ENCODE results near the gene ILRUN.
"Not testable (repeated sequence)": the region's sequence is repeated elsewhere in the genome, so short reads cannot be mapped to it uniquely, and the experiment has no call there.

The ILRUN gene

DNA sequence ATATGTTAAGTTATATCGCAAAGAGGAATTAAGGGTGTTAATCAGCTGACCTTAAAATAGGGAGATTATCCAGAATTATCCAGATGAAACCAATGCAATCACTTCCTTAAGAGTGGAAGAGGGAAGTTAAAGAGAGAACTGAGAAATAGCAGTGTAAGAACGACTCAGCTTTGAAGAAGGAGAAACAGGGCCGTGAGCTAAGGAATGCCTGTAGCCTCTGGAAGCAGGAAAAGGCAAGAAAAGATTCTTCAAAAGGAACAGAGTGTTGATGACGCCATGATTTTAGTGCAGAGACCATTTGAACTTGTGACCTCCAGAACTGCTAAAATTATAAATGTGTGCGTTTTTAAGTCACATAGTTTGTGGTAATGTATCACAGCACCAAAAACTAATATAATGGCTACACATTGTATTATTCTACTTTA is 32.7 kb downstream of the ILRUN start:
- TF ChIP-seq, protein P1, sequence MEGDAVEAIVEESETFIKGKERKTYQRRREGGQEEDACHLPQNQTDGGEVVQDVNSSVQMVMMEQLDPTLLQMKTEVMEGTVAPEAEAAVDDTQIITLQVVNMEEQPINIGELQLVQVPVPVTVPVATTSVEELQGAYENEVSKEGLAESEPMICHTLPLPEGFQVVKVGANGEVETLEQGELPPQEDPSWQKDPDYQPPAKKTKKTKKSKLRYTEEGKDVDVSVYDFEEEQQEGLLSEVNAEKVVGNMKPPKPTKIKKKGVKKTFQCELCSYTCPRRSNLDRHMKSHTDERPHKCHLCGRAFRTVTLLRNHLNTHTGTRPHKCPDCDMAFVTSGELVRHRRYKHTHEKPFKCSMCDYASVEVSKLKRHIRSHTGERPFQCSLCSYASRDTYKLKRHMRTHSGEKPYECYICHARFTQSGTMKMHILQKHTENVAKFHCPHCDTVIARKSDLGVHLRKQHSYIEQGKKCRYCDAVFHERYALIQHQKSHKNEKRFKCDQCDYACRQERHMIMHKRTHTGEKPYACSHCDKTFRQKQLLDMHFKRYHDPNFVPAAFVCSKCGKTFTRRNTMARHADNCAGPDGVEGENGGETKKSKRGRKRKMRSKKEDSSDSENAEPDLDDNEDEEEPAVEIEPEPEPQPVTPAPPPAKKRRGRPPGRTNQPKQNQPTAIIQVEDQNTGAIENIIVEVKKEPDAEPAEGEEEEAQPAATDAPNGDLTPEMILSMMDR (IDR thresholded peaks at IDR 0.05; ENCODE audit: insufficient read depth, low read depth, low read length, missing control alignments): no peak
- H3K4me3 ChIP-seq (ENCODE audit: low read depth, low read length): no peak overlapping the region
- DNase-seq (ENCODE audit: low read depth): no peak

DNA sequence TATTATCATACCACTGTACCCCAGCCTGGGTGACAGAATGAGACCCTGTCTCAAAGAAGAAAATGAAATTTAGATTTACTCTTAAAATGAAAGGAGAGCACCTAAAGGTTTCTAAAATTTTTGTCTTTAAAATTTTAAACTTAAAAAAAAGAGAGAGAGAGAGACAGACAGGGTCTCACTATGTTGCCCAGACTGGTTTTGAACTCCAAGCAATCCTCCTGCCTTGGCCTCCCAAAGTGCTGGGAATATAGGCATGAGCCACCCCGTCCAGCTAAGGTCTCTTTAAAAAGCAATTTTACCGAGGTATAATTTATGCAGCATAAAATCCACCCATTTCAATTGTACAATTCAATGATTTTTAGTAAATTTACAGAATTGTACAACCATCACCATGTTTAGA is 33.2 kb downstream of the ILRUN start:
- no peak overlapping the region for H3K4me3 ChIP-seq (ENCODE audit: low read depth, low read length)
- TF ChIP-seq, protein P1 (IDR thresholded peaks at IDR 0.05; ENCODE audit: insufficient read depth, low read depth, low read length, missing control alignments): no peak
- DNase-seq (ENCODE audit: low read depth): no peak

DNA sequence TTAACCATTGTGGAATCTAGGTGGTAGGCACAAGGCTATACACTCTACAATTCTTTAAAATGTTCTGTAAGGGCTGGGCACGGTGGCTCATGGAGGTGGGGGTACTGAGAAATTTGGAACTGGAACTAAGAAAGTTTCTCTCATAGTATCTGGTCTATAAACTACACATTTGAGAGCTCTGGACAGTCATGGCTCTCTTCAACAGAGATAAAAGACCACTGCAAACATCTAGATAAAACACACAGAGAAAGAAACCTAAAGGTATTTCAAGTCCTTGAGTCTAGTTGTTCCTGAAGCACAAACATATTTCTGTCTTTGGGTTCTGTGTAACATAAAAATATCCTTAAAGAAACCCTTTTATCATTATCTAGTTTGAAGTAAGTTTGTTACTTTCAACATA is 35.2 kb downstream of the ILRUN start:
- TF ChIP-seq, protein P1 (IDR thresholded peaks at IDR 0.05; ENCODE audit: insufficient read depth, low read depth, low read length, missing control alignments): no peak
- no peak for DNase-seq (ENCODE audit: low read depth)
- peak overlapping the region; percentile 45 for H3K4me3 ChIP-seq (ENCODE audit: low read depth, low read length)

DNA sequence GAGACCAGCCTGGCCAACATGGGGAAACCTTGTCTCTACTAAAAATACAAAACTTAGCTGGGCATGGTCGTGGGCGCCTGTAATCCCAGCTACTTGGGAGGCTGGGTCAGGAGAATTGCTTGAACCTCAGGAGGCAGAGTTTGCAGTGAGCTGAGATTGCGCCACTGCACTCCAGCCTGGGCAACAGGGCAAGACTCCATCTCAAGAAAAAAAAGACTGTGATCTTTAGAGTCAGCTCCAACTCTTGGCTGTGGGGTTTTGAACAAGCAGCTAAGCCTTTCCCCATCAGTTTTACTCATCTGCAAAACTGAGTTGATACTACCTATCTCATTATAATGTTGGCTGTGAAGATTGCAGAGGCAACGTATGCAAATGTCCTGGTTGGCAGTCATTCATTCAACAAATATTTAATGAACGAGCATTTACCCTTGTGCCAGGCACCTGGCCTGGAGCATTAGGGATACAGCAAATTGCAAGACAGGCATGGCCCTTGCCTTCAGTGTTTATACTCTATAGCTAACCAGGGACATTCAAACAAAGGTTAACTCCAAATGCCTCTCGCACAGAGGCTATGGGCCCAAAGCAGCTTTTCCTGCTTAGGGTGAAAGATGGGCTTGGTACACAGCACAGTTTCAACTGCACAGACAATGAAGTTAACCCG is 37.8 kb downstream of the ILRUN start:
- DNase-seq (ENCODE audit: low read depth): no peak
- TF ChIP-seq, protein P1 (IDR thresholded peaks at IDR 0.05; ENCODE audit: insufficient read depth, low read depth, low read length, missing control alignments): no peak
- H3K4me3 ChIP-seq (ENCODE audit: low read depth, low read length): no peak overlapping the region

DNA sequence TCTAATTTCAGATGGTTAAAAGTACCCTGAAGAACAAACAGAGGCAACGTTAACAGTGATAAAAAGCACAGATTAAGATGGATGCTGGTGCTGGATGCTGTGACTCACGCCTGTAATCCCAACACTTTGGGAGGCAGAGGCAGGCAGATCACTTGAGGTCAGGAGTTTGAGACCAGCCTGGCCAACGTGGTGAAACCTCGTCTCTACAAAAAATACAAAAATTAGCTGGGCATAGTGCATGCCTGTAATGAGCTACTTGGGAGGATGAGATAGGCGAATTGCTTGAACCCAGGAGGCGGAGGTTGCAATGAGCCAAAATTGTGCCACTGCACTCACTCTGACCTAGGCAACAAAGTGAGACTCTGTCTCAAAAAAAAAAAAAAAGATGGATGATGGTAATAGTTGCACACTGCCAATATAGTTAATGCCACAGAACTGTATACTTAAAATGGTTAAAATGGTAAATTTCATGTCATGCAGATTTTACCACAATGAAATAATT is 38.5 kb downstream of the ILRUN start:
- peak overlapping the region; percentile 56 for H3K4me3 ChIP-seq (ENCODE audit: low read depth, low read length)
- DNase-seq (ENCODE audit: low read depth): not testable (repeated sequence)

DNA sequence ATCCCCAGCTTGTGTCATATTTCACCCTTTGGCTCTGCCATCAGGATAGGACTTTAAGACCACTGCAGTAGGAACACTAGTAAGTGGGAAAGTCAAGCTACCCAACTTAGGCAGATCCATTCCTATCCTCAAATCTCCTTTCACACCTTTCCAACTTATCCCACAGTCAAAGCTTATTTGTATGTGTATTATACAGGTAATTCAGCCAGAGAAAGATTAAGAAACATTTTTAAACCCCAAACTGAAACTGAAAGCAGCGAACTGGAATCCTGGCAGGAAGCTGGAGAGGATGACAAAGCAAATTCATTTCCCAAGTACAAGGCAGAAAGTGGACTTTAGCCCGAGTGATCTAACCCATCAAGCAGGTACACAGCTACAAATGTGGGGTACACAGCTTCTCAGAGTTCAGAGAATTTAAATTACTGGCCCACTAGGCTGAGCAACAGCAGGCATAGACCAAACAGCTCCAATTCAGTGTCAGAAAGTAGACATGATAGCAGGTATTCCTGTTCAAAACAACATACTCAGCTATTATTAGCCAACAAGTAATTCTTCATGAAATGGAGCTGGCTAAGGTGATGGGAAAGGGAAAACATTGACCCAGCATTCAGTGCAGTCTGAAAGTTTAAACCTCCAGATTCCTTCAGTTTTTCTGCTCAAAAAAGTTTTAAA is 39.1 kb downstream of the ILRUN start:
- peak; percentile 69 for DNase-seq (ENCODE audit: low read depth)
- H3K4me3 ChIP-seq (ENCODE audit: low read depth, low read length): peak overlapping the region; percentile 56
- TF ChIP-seq, protein P1 (IDR thresholded peaks at IDR 0.05; ENCODE audit: insufficient read depth, low read depth, low read length, missing control alignments): no peak

DNA sequence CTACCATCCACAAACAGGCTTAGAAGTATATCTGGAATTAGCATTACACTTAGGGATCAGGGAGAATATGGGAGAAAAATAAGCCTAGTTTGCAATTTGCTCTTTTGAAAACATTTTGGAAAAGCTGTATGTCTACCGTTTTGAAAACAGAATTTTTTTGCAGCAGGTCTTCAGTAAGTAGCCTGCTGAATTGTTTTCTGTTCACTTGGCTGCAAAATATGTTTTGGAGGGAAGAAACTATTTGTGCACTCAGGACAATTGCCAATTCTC is 39.6 kb downstream of the ILRUN start:
- TF ChIP-seq, protein P1 (IDR thresholded peaks at IDR 0.05; ENCODE audit: insufficient read depth, low read depth, low read length, missing control alignments): no peak
- DNase-seq (ENCODE audit: low read depth): peak; percentile 35
- peak overlapping the region; percentile 56 for H3K4me3 ChIP-seq (ENCODE audit: low read depth, low read length)
